Inflammatory macrophage treated with lipopolysaccharide for 1 hour (primary cell): Measurements from ENCODE around the gene ARMC5.

ENCODE experiments used
- DNase-seq, 2 donors: peaks; one replicate each; pipeline ENCODE4 v3.0.0-alpha.2; 2020 to 2022

Gene ARMC5

GRCh38 chr16:31464348-31464769, 5.1 kb downstream of the ARMC5 start:
- DNase-seq, result no peak

- DNase-seq, result no peak
Measured at GRCh38 chr16:31464781-31465260, 5.5 kb downstream of the ARMC5 start.

- no peak for DNase-seq
Measured at GRCh38 chr16:31465788-31466370, 6.6 kb downstream of the ARMC5 start.

- no peak for DNase-seq
Measured at GRCh38 chr16:31466381-31466841, 7.1 kb downstream of the ARMC5 start.

- DNase-seq, result no peak
Measured at GRCh38 chr16:31467151-31467773, 8.0 kb downstream of the ARMC5 start.

- no peak for DNase-seq
Measured at GRCh38 chr16:31467858-31468257, 8.6 kb downstream of the ARMC5 start.

GRCh38 chr16:31470615-31471014, 11.3 kb downstream of the ARMC5 start:
- DNase-seq, result no peak

GRCh38 chr16:31471241-31471874, 12.1 kb downstream of the ARMC5 start:
- no peak for DNase-seq

GRCh38 chr16:31471875-31472708, 12.8 kb downstream of the ARMC5 start, which contains the start of gene TGFB1I1:
TGFB1I1 (plus strand) TSS chr16:31472152; CDS start chr16:31472189, 37 bp downstream.
- DNase-seq, result no peak

- DNase-seq, result peak; percentile 23 to 42
Measured at GRCh38 chr16:31472709-31473203, 13.5 kb downstream of the ARMC5 start.

GRCh38 chr16:31473264-31473984, 14.1 kb downstream of the ARMC5 start:
- DNase-seq, result no peak

GRCh38 chr16:31474173-31474714, 14.9 kb downstream of the ARMC5 start:
- no peak for DNase-seq

- no peak for DNase-seq
Measured at GRCh38 chr16:31474773-31475738, 15.8 kb downstream of the ARMC5 start.

- DNase-seq, result no peak
Measured at GRCh38 chr16:31475946-31476302, 16.6 kb downstream of the ARMC5 start.

GRCh38 chr16:31476303-31477219, 17.3 kb downstream of the ARMC5 start:
- peak; percentile 53 to 63 for DNase-seq

GRCh38 chr16:31477220-31478216, 18.2 kb downstream of the ARMC5 start:
- no peak for DNase-seq

- DNase-seq, result no peak
Measured at GRCh38 chr16:31478956-31479355, 19.7 kb downstream of the ARMC5 start.

GRCh38 chr16:31479751-31480150, 20.4 kb downstream of the ARMC5 start:
- no peak for DNase-seq
